Body of pancreas (tissue), 4 donors: ENCODE results near the gene SLCO2B1. TPM values are rescaled to one million over a fixed set of nuclear protein-coding genes. Genes with fewer than 3 reads are reported as not detected.

ENCODE experiments used
- ATAC-seq: fragments of 150-250 bp; one replicate; pipeline ENCODE4 v1.9.1; 2016
- DNase-seq, 4 donors: peaks; one replicate each; pipeline ENCODE4 v3.0.0-alpha.2; 2019
- H3K27ac ChIP-seq, 4 donors: fragments of 200-600 bp; sonication (generic); 1 replicate in 3 of 4; 2 replicates in 1 of 4; pipeline versions ENCODE4 v1.5.1 to v1.6.1; 2016 to 2019; ENCODE audit warnings: mild to moderate bottlenecking in 1 of 4, mixed read lengths in 1 of 4, moderate library complexity in 1 of 4
- H3K27me3 ChIP-seq, 2 donors: fragments of 200-600 bp; sonication (generic); one replicate each; pipeline ENCODE4 v1.6.0; 2016; ENCODE audit warnings: mild to moderate bottlenecking in 1 of 2
- H3K36me3 ChIP-seq, 2 donors: fragments of 200-600 bp; sonication (generic); replicated peaks in 1 of 2; 2 replicates each; pipeline ENCODE4 v1.5.1; 2016; ENCODE audit warnings: low read depth in 2 of 2; ENCODE audit not compliant: insufficient read depth in 1 of 2
- H3K4me1 ChIP-seq: fragments of 200-600 bp; sonication (generic); one replicate; pipeline ENCODE4 v1.6.0; 2016
- H3K4me3 ChIP-seq, 2 donors: fragments of 200-600 bp; sonication (generic); 1 replicate in 1 of 2; 2 replicates in 1 of 2; pipeline ENCODE4 v1.5.1; 2016 to 2019
- H3K9me3 ChIP-seq, 3 donors: fragments of 200-600 bp; sonication (generic); 1 replicate in 2 of 3; 2 replicates in 1 of 3; pipeline ENCODE4 v1.5.1; 2016
- POLR2A ChIP-seq, 3 donors: fragments of 450-650 bp; IDR thresholded peaks; one replicate each; pipeline ENCODE4 v1.6.1; 2016; ENCODE audit warnings: antibody characterized with exemption in 3 of 3, mild to moderate bottlenecking in 2 of 3
- WGBS, 2 donors: methylation state at CpG; one replicate each; pipeline ENCODE4 v1.1.5; 2017; 5-methylcytosine and 5-hydroxymethylcytosine counted together
- intact Hi-C: fragments of 100-400 bp; cut with DNase I; formaldehyde crosslinking; loops from one replicate; pipeline ENCODE4 v1.15.1; 2023
- total RNA-seq, 2 donors: library from RNA; depleted of rRNA; stranded (reverse); fragments of >200 nt; gene quantifications; one replicate each; pipeline ENCODE4 v1.1.0, GENCODE V29; 2016
- TF ChIP-seq, protein P1 (sequence below), 7 experiments: fragments of 450-650 bp in 4 of 7; fragments of 200-600 bp in 3 of 7; sonication (generic) in 3 of 7; IDR thresholded peaks; one replicate each; pipeline ENCODE4 v1.5.1; 2016 to 2019; ENCODE audit warnings: antibody characterized with exemption in 7 of 7

Gene SLCO2B1
- total RNA-seq, 2 donors from 2014 or later: 33.7 to 101 TPM

DNA sequence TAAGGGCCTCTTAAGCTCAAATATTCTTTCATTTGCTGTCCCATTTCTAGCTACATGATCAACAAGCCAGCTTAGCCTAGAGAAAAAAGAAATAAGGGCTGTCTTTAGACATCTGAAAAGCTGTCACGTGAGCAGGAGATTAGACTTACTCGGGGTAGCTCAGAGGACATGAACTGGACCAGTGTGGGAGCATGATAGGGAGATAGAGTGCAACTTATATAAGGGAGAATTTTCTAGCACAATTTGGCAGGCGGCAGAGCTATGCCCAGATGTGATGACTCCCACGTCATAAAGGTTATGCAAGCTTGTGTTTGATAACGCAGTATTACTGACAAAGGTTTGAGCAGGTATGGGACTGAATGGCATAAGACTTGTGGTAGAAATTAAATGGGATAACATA lies 61.5 kb downstream of the SLCO2B1 start:
- peaks cover 19% of the 10 kb centered on the region for H3K4me1 ChIP-seq
- peak overlapping the region in 2 of 4 donors; percentile 2 to 35 for H3K27ac ChIP-seq
- H3K9me3 ChIP-seq: no peaks in the 10 kb centered on the region
- no peaks in the 10 kb centered on the region for H3K27me3 ChIP-seq
- H3K4me3 ChIP-seq: no peak overlapping the region
- ATAC-seq (peak; percentile 71), DNase-seq (peak; percentile 29 to 53 (median 44))
- 27 to 40% methylated on average over 5 of the region's 5 CpGs for WGBS, 2 donors
- TF ChIP-seq POLR2A (IDR thresholded peaks at IDR 0.05): no peak
- TF ChIP-seq, protein P1, sequence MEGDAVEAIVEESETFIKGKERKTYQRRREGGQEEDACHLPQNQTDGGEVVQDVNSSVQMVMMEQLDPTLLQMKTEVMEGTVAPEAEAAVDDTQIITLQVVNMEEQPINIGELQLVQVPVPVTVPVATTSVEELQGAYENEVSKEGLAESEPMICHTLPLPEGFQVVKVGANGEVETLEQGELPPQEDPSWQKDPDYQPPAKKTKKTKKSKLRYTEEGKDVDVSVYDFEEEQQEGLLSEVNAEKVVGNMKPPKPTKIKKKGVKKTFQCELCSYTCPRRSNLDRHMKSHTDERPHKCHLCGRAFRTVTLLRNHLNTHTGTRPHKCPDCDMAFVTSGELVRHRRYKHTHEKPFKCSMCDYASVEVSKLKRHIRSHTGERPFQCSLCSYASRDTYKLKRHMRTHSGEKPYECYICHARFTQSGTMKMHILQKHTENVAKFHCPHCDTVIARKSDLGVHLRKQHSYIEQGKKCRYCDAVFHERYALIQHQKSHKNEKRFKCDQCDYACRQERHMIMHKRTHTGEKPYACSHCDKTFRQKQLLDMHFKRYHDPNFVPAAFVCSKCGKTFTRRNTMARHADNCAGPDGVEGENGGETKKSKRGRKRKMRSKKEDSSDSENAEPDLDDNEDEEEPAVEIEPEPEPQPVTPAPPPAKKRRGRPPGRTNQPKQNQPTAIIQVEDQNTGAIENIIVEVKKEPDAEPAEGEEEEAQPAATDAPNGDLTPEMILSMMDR (IDR thresholded peaks at IDR 0.05): no peak
- intact Hi-C loops: no loop called here
- no peaks in the 10 kb centered on the region for H3K36me3 ChIP-seq

DNA sequence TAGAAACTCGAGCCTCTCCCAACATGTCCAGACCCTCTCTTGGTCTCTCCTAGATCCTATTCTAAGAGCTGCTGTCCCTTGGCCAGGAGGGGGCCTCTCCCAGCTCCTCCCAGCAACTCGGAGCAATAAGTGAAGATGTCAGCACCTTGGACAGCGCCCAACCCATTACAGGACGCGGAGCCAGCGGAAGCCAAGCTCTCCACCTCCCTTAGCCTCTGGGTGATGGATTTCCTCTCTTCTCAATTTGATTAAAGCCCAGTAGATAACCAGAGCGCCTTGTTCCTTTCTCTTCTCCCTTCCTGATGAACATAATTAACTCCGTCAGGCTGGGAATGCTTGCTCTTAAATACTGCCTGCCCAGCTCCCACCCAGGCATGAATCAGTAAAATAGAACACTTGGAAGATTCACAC lies 63.5 kb downstream of the SLCO2B1 start:
- 1 to 4% methylated on average over 8 of the region's 8 CpGs for WGBS, 2 donors
- ATAC-seq (peak; percentile 65), DNase-seq (peak; percentile 78 to 87 (median 80))
- no peak overlapping the region for H3K27ac ChIP-seq
- H3K27me3 ChIP-seq: no peaks in the 10 kb centered on the region
- H3K9me3 ChIP-seq: no peaks in the 10 kb centered on the region
- H3K4me1 ChIP-seq: peaks cover 9% of the 10 kb centered on the region
- intact Hi-C loops: no loop called here
- no peaks in the 10 kb centered on the region for H3K36me3 ChIP-seq
- no peak for TF ChIP-seq POLR2A (IDR thresholded peaks at IDR 0.05)
- TF ChIP-seq, protein P1 (IDR thresholded peaks at IDR 0.05): peak in 3 of 7 experiments; percentile 7 to 28 (median 21)
- no peak overlapping the region for H3K4me3 ChIP-seq

DNA sequence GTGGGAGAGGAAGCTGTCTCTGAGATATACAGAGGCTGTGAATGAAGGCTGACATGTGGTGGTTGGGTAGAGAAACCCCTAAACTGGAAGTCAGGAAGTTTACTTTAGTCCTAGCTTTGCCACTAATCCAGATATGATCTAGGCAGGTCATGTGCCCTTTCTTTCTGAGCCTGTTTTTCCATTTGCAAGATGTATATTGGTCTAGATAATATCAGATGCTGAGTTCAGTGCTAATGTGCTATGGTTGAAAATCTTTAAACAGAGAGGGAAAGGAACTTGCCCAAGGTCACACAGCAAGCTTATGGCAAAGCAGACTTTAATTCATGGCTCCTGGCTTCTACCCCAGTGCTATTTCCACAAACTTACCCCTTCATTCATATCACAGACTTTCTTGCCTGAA lies 63.9 kb downstream of the SLCO2B1 start:
- H3K27me3 ChIP-seq: no peaks in the 10 kb centered on the region
- no peaks in the 10 kb centered on the region for H3K9me3 ChIP-seq
- no peak overlapping the region for H3K27ac ChIP-seq
- intact Hi-C loops: no loop called here
- no peak for TF ChIP-seq POLR2A (IDR thresholded peaks at IDR 0.05)
- TF ChIP-seq, protein P1 (IDR thresholded peaks at IDR 0.05): no peak
- H3K4me3 ChIP-seq: no peak overlapping the region
- ATAC-seq: no peak
- H3K4me1 ChIP-seq: peaks cover 9% of the 10 kb centered on the region
- no peaks in the 10 kb centered on the region for H3K36me3 ChIP-seq
- no peak for DNase-seq

DNA sequence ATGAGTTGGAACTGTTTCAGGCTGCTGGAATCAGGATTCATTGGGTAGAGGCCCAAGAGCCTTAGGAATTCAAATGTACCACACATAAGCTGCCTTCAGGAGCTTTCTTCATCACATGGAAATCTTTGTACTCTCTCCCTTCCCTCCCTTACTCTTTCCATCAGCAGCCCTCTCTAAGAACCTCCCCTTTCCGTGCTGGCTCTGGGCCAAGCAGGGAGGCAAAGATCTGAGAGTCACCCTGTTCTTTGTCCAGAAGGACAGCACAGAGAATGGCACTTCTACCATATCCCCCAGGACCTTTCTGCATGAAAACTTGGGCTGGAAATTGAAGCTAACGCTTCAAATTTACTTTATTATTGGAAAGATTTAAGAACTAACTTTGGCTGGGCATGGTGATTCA lies 69.0 kb downstream of the SLCO2B1 start:
- H3K27ac ChIP-seq: no peak overlapping the region
- no peaks in the 10 kb centered on the region for H3K9me3 ChIP-seq
- TF ChIP-seq, protein P1 (IDR thresholded peaks at IDR 0.05): no peak
- TF ChIP-seq POLR2A (IDR thresholded peaks at IDR 0.05): no peak
- H3K4me3 ChIP-seq: no peak overlapping the region
- WGBS, 2 donors: 45 to 49% methylated on average over 2 of the region's 2 CpGs
- H3K36me3 ChIP-seq: no peaks in the 10 kb centered on the region
- intact Hi-C loops: no loop called here
- H3K27me3 ChIP-seq: no peaks in the 10 kb centered on the region
- H3K4me1 ChIP-seq: no peaks in the 10 kb centered on the region
- DNase-seq (no peak), ATAC-seq (no peak)

DNA sequence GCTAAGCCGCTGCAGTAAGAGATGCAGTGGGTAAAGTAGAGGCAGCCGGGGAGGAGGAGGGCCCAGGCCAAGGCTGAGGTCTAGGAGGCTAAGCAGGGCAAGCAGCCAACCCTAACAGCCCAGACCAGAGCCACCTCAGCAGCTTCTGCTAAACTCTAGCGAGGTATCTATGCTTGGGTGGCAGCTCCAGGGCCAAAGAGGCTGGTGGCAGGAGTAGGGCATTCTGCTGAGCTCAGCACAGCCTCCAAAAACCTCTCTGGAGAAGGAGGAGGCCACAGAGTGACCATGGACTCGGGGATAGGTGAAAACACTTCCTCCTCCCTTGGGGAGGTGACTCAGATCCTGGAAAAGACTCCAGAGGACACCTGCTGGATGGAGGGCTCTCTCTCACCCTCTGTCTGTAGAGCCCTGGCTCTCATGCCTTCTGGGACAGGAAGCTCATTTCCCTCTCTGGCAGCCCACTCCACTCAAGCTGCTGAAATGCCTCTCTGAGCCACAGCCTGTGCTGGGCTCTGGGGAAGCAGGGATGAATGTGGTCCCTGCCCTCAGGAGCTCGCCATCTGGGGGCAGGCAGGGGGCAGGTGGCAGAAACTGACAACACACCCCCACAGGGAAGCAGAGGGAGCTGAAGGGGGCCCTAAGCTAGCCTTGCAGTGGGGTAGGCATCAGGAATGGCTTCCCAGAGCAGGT lies 73.2 kb downstream of the SLCO2B1 start:
- Histone ChIP-seq H3K9me3 (no peaks in the 10 kb centered on the region), H3K36me3 (no peaks in the 10 kb centered on the region), H3K4me1 (no peaks in the 10 kb centered on the region), H3K27me3 (no peaks in the 10 kb centered on the region), H3K4me3 (no peak overlapping the region), H3K27ac (no peak overlapping the region)
- ATAC-seq (no peak), DNase-seq (no peak)
- WGBS, 2 donors: 49 to 69% methylated on average over 5 of the region's 5 CpGs
- intact Hi-C loops: no loop called here
- TF ChIP-seq, protein P1 (IDR thresholded peaks at IDR 0.05): no peak
- no peak for TF ChIP-seq POLR2A (IDR thresholded peaks at IDR 0.05)
